Neural crest cell (in vitro differentiated cells): ENCODE results near the gene NTM. TPM values are rescaled to one million over a fixed set of nuclear protein-coding genes. Genes with fewer than 3 reads are reported as not detected.
A peak's percentile ranks its signal among the peaks of the same experiment; 100 is the strongest.

Experiments used
- DNase-seq: peaks from one replicate; pipeline ENCODE4 v3.0.0; 2021; ENCODE audit warnings: low read depth, mixed read lengths, low spot score
- H3K27ac Mint-ChIP-seq: one replicate; pipeline ENCODE4 v1.8.0; 2021; ENCODE audit warnings: mild to moderate bottlenecking, mixed read lengths; ENCODE audit not compliant: unreplicated experiment
- H3K27me3 Mint-ChIP-seq: 2 replicates; pipeline ENCODE4 v1.8.0; 2021; ENCODE audit warnings: low read depth, mild to moderate bottlenecking, mixed read lengths
- H3K36me3 Mint-ChIP-seq: 2 replicates; pipeline ENCODE4 v1.8.0; 2021; ENCODE audit warnings: low read depth, mild to moderate bottlenecking, mixed read lengths
- H3K4me1 Mint-ChIP-seq: 2 replicates; pipeline ENCODE4 v1.8.0; 2021; ENCODE audit warnings: mixed read lengths
- H3K4me3 Mint-ChIP-seq: one replicate; pipeline ENCODE4 v1.8.0; 2021; ENCODE audit warnings: mild to moderate bottlenecking, mixed read lengths
- H3K9me3 Mint-ChIP-seq: 2 replicates; pipeline ENCODE4 v1.8.0; 2021; ENCODE audit warnings: mixed read lengths
- CTCF ChIP-seq: fragments of 200-600 bp; sonication (generic); conservative IDR thresholded peaks from 2 replicates; pipeline ENCODE4 v1.5.0; 2021; ENCODE audit warnings: antibody characterized with exemption, mild to moderate bottlenecking
- total RNA-seq: library from RNA; stranded (reverse); gene quantifications from 2 replicates; pipeline ENCODE4 v1.2.1, GENCODE V29; 2021

NTM gene
- total RNA-seq, 1 donor from 2014 or later = 11.3 TPM

DNA sequence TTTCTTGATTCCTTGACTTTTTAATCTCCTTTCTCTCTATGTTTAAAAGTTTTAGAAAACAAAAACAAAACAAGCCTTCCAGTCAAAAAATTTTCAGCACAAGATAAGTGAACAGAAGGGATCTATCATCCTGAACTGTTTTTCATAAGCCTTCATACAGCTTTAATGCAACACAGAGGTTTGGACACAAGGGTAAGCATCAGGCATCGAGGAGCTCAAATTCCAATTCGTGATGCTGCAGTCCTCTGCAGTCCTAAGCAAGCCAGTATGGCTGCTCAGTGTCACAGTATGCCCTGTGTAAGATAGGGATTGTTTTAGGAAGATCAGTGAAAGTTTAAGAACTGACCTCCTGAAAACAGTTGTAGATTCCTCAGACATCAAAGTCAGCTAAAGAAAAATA lies 740.9 kb downstream of the NTM start:
- Mint-ChIP-seq H3K9me3 (peaks cover 6% of the 10 kb centered on the region), H3K4me3 (no peak overlapping the region), H3K27me3 (no peaks in the 10 kb centered on the region), H3K27ac (no peak overlapping the region), H3K4me1 (peaks cover 24% of the 10 kb centered on the region), H3K36me3 (no peaks in the 10 kb centered on the region)
- no peak for TF ChIP-seq CTCF
- DNase-seq = no peak

GRCh38 chr11:132111838-132112237 lies 741.4 kb downstream of the NTM start:
- Mint-ChIP-seq H3K4me1 (peaks cover 24% of the 10 kb centered on the region), H3K4me3 (no peak overlapping the region), H3K27me3 (no peaks in the 10 kb centered on the region), H3K27ac (no peak overlapping the region), H3K9me3 (peaks cover 6% of the 10 kb centered on the region), H3K36me3 (no peaks in the 10 kb centered on the region)
- DNase-seq = no peak
- TF ChIP-seq CTCF = no peak

DNA sequence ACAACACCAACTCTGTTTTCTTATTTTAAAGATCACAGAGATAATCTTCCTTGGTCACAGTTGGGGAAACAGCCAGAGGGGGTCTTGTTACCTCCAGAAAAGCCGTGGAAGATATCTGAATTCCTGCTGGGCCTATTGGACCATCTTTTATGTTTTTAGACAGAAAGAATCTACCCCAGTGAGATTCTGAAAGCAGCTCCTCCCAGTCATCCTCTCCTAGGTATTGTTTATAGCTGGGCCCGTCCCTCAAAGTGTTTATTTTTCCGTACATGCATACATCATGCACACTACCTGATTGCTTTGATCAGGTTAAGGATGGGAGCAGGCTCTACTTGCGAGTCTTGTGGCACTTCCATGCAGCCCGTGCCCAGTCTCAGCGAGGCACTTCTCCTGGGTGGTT lies 742.4 kb downstream of the NTM start:
- no peak overlapping the region for H3K4me3 Mint-ChIP-seq
- H3K27me3 Mint-ChIP-seq = no peaks in the 10 kb centered on the region
- DNase-seq = no peak
- H3K4me1 Mint-ChIP-seq = peaks cover 24% of the 10 kb centered on the region
- H3K9me3 Mint-ChIP-seq = peaks cover 4% of the 10 kb centered on the region
- no peak for TF ChIP-seq CTCF
- no peak overlapping the region for H3K27ac Mint-ChIP-seq
- H3K36me3 Mint-ChIP-seq = no peaks in the 10 kb centered on the region

DNA sequence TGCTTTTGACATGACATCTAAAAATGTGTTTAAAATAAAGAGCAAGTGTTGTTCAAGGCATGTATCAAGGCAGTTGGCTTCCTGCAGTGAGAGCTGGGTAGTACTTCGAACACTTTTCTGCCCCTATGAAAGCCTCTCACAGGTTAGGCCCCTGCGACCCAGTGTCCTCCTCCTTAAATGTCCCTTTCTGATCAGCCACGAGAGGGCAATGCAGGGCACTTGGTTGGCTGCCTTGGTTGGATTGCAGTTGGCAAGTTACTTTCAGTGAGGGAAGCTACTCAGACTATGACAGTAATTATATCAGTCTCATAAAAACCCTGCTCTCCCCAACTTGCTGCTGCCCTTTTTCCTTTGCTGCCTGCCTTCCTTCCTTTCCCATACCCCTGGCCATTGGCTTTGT lies 743.8 kb downstream of the NTM start:
- Mint-ChIP-seq H3K27ac (no peak overlapping the region), H3K36me3 (no peaks in the 10 kb centered on the region), H3K27me3 (no peaks in the 10 kb centered on the region), H3K4me3 (no peak overlapping the region), H3K9me3 (no peaks in the 10 kb centered on the region), H3K4me1 (peaks cover 24% of the 10 kb centered on the region)
- peak; percentile 26 for DNase-seq
- TF ChIP-seq CTCF = peak; percentile 59

DNA sequence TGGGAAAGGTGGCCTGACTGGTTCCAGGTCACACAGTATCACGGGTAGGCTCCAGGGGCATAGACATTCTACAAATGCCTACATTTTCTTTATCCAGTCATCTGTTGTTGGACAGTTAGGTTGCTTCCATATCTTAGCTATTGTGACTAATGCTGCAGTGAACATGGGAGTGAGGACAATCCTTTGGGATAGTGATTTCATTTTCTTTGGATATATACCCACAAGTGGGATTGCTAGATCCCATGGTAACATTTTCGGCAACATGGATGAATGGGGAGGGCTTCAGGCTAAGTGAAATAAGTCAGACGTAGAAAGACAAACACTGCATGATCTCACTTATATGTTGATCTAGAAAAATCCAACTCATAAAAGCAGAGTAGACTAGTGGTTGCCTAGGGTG lies 744.3 kb downstream of the NTM start:
- Mint-ChIP-seq H3K4me3 (no peak overlapping the region), H3K9me3 (no peaks in the 10 kb centered on the region), H3K27me3 (no peaks in the 10 kb centered on the region), H3K4me1 (peaks cover 24% of the 10 kb centered on the region), H3K27ac (no peak overlapping the region), H3K36me3 (no peaks in the 10 kb centered on the region)
- no peak for TF ChIP-seq CTCF
- no peak for DNase-seq

DNA sequence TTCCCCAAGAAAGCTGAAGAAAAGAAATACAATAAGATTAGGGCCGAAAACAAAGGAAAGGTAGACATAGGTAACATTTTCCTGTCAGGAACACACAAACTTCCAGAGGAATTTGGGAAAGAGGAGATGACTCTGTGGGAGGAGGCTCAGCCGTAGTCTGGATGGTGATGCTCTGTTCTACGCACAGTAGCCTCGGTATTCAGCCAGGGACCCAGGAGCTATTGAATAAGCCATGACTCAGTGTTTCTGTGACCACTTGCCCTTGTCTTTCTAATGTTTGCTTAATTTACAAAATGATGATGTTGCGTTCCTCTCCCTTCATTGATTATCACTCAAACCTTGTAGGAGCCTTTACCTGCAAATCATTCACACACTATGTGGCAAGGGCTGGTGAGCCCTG lies 745.0 kb downstream of the NTM start:
- no peak for TF ChIP-seq CTCF
- Mint-ChIP-seq H3K4me1 (peaks cover 24% of the 10 kb centered on the region), H3K27me3 (no peaks in the 10 kb centered on the region), H3K4me3 (no peak overlapping the region), H3K9me3 (no peaks in the 10 kb centered on the region), H3K27ac (no peak overlapping the region), H3K36me3 (no peaks in the 10 kb centered on the region)
- DNase-seq = no peak
